Gastroesophageal sphincter (tissue), 4 donors: ENCODE data around the gene RABGAP1. TPM values are rescaled to one million over a fixed set of nuclear protein-coding genes. Genes with fewer than 3 reads are reported as not detected.

ENCODE experiments used
- ATAC-seq: fragments of 150-250 bp; one replicate; pipeline ENCODE4 v1.9.1; 2016; ENCODE audit warnings: mild to moderate bottlenecking, moderate library complexity
- H3K27ac ChIP-seq, 4 donors: fragments of 200-600 bp; sonication (generic) in 3 of 4; 1 replicate in 3 of 4; 2 replicates in 1 of 4; pipeline ENCODE4 v1.5.1; 2016 to 2019
- H3K27me3 ChIP-seq: fragments of 200-600 bp; sonication (generic); one replicate; pipeline ENCODE4 v1.5.1; 2019
- H3K36me3 ChIP-seq, 2 donors: fragments of 200-600 bp; sonication (generic); one replicate each; pipeline ENCODE4 v1.5.1; 2019; ENCODE audit warnings: control low read depth in 1 of 2
- H3K4me1 ChIP-seq, 3 donors: fragments of 200-600 bp; sonication (generic); 1 replicate in 2 of 3; 2 replicates in 1 of 3; pipeline ENCODE4 v1.5.1; 2016 to 2019; ENCODE audit warnings: control low read depth in 2 of 3
- H3K4me3 ChIP-seq, 2 donors: fragments of 200-600 bp; sonication (generic); one replicate each; pipeline ENCODE4 v1.5.1; 2019; ENCODE audit warnings: mild to moderate bottlenecking in 1 of 2, moderate library complexity in 1 of 2
- H3K9me3 ChIP-seq, 3 donors: fragments of 200-600 bp; sonication (generic); one replicate each; pipeline ENCODE4 v1.5.1; 2017 to 2019; ENCODE audit warnings: control low read depth in 2 of 3
- EP300 ChIP-seq: sonication (generic); formaldehyde crosslinking; IDR thresholded peaks from one replicate; pipeline ENCODE4 v1.6.1; 2017; ENCODE audit warnings: antibody characterized with exemption, mild to moderate bottlenecking
- POLR2A ChIP-seq, 2 donors: fragments of 450-650 bp; IDR thresholded peaks; one replicate each; pipeline ENCODE4 v1.6.1; 2017; ENCODE audit warnings: antibody characterized with exemption in 2 of 2, mild to moderate bottlenecking in 2 of 2, moderate library complexity in 1 of 2
- POLR2AphosphoS5 ChIP-seq: sonication (generic); formaldehyde crosslinking; IDR thresholded peaks from one replicate; pipeline ENCODE4 v1.6.1; 2017; ENCODE audit warnings: antibody characterized with exemption
- WGBS, 2 donors: methylation state at CpG; one replicate each; pipeline ENCODE4 v1.1.5; 2018; ENCODE audit warnings: low coverage in 1 of 2; 5-methylcytosine and 5-hydroxymethylcytosine counted together
- total RNA-seq, 4 donors: library from RNA; depleted of rRNA; stranded (reverse); fragments of >200 nt; gene quantifications; one replicate each; pipeline ENCODE4 v1.1.0, GENCODE V29; 2016
- TF ChIP-seq, protein P1 (sequence below), 4 experiments: fragments of 200-600 bp in 2 of 4; fragments of 450-650 bp in 2 of 4; sonication (generic) in 1 of 4; IDR thresholded peaks; one replicate each; pipeline ENCODE4 v1.5.1; 2017 to 2019; ENCODE audit warnings: antibody characterized with exemption in 4 of 4, mild to moderate bottlenecking in 2 of 4, moderate library complexity in 2 of 4

Gene RABGAP1
- total RNA-seq, 4 donors from 2014 or later = 61.2 to 139 (median 82.9) TPM

DNA sequence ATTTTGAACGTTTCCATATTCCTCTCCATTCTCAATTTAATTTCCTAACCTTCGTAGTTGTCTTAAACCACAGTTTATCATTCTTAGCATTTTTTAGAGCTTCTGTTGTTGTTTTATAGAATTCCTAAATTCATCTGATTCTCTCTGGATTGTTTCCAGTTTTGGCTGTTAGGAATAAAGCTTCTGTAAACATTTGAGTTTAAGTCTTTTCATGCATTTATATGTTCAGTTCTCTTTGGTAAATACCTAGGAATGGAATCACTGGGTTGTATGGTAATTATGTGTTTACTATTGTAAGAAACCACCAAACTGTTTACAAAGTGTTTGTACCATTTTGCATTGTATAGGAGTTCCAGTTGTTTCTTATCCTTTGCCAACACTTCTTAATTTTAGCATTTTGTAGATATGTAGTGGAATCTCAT lies 122.4 kb downstream of the RABGAP1 start:
- ATAC-seq = no peak
- WGBS, 2 donors = 17 to 26% methylated on average over 2 of the region's 2 CpGs
- TF ChIP-seq POLR2A (IDR thresholded peaks at IDR 0.05) = no peak
- TF ChIP-seq, protein P1, sequence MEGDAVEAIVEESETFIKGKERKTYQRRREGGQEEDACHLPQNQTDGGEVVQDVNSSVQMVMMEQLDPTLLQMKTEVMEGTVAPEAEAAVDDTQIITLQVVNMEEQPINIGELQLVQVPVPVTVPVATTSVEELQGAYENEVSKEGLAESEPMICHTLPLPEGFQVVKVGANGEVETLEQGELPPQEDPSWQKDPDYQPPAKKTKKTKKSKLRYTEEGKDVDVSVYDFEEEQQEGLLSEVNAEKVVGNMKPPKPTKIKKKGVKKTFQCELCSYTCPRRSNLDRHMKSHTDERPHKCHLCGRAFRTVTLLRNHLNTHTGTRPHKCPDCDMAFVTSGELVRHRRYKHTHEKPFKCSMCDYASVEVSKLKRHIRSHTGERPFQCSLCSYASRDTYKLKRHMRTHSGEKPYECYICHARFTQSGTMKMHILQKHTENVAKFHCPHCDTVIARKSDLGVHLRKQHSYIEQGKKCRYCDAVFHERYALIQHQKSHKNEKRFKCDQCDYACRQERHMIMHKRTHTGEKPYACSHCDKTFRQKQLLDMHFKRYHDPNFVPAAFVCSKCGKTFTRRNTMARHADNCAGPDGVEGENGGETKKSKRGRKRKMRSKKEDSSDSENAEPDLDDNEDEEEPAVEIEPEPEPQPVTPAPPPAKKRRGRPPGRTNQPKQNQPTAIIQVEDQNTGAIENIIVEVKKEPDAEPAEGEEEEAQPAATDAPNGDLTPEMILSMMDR (IDR thresholded peaks at IDR 0.05) = no peak
- TF ChIP-seq EP300 = no peak
- no peak for TF ChIP-seq POLR2AphosphoS5
- H3K9me3 ChIP-seq = no peaks in the 10 kb centered on the region
- H3K27me3 ChIP-seq = no peaks in the 10 kb centered on the region
- peaks cover 0 to 27% (median 0%) of the 10 kb centered on the region in 3 donors for H3K4me1 ChIP-seq
- no peak overlapping the region for H3K4me3 ChIP-seq
- peak overlapping the region in 1 of 4 donors; percentile 38 for H3K27ac ChIP-seq
- H3K36me3 ChIP-seq = peaks cover 0 to 49% of the 10 kb centered on the region in 2 donors

DNA sequence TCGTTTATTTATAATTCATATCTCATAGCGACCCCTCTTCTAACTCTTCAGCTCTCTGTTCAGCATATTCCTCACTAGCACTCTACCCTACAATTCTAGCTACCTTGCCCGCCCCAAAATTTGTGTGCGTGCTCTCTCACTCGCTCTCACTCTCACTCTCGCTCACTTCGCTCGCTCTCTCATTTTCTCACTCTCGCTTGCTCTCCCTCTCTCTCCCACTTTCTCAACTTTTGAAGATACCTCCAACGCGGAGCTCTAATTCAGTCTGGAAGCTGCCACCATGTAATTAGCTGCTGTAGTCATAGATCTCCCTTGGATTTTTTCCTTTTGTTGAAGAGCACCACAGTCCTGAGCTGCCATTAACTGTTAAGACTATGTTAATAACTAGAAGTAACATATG lies 123.1 kb downstream of the RABGAP1 start:
- Histone ChIP-seq H3K4me3 (no peak overlapping the region), H3K9me3 (no peaks in the 10 kb centered on the region), H3K27me3 (no peaks in the 10 kb centered on the region), H3K27ac (no peak overlapping the region), H3K36me3 (peaks cover 0 to 49% of the 10 kb centered on the region in 2 donors), H3K4me1 (peaks cover 0 to 31% (median 0%) of the 10 kb centered on the region in 3 donors)
- WGBS, 2 donors = 82 to 93% methylated on average over 2 to 11 of the region's 11 CpGs
- ATAC-seq = no peak
- TF ChIP-seq, protein P1 (IDR thresholded peaks at IDR 0.05) = no peak
- TF ChIP-seq EP300 = no peak
- no peak for TF ChIP-seq POLR2A (IDR thresholded peaks at IDR 0.05)
- no peak for TF ChIP-seq POLR2AphosphoS5

DNA sequence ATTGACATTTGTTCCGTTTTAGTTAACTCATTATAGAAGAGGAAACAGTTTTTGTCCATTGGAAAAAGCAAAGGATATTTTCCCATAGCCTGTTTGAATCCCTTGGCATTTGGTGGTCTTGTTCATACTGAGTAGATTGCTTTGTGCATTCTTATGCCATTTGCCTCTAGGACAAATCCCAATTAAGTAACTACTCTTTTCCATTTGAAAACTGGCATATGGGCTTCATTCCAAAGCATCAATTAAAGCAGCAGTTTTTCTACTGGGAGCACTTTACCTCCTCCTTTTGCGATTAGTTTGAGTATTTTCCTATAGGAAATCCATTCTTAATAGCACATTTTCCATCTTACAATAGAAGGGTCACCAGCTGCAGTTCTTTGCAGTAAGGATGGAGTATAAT lies 123.9 kb downstream of the RABGAP1 start:
- TF ChIP-seq POLR2AphosphoS5 (no peak), EP300 (no peak), POLR2A (IDR thresholded peaks at IDR 0.05) (no peak)
- TF ChIP-seq, protein P1 (IDR thresholded peaks at IDR 0.05) = no peak
- Histone ChIP-seq H3K27me3 (no peaks in the 10 kb centered on the region), H3K27ac (no peak overlapping the region), H3K4me1 (peaks cover 0 to 33% (median 0%) of the 10 kb centered on the region in 3 donors), H3K4me3 (no peak overlapping the region), H3K36me3 (peaks cover 0 to 56% of the 10 kb centered on the region in 2 donors), H3K9me3 (no peaks in the 10 kb centered on the region)
- WGBS, 2 donors = 47 to 58% methylated on average over 2 of the region's 2 CpGs
- ATAC-seq = no peak

DNA sequence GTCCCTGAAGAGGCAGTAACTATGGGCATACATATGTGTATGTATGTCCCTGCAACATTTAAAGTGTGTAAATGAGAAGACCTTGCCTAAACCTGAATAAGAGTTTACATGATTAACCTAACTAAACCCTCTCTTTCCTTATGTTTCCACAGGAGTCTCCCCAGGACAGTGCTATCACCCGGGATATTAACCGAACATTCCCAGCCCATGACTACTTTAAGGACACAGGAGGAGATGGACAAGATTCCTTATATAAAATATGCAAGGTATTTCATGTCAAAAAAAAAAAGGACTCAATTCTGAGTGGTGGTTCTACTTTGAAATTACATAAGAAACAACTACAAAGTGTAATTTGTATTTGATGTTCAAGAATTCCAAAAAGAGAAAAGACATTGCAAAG lies 124.4 kb downstream of the RABGAP1 start:
- no peak overlapping the region for H3K27ac ChIP-seq
- H3K4me1 ChIP-seq = peaks cover 0 to 32% (median 0%) of the 10 kb centered on the region in 3 donors
- no peak overlapping the region for H3K4me3 ChIP-seq
- H3K27me3 ChIP-seq = no peaks in the 10 kb centered on the region
- no peaks in the 10 kb centered on the region for H3K9me3 ChIP-seq
- ATAC-seq = no peak
- H3K36me3 ChIP-seq = peaks cover 2 to 61% of the 10 kb centered on the region in 2 donors
- 89 to 100% methylated on average over 2 of the region's 2 CpGs for WGBS, 2 donors
- TF ChIP-seq EP300 = no peak
- TF ChIP-seq, protein P1 (IDR thresholded peaks at IDR 0.05) = no peak
- no peak for TF ChIP-seq POLR2AphosphoS5

DNA sequence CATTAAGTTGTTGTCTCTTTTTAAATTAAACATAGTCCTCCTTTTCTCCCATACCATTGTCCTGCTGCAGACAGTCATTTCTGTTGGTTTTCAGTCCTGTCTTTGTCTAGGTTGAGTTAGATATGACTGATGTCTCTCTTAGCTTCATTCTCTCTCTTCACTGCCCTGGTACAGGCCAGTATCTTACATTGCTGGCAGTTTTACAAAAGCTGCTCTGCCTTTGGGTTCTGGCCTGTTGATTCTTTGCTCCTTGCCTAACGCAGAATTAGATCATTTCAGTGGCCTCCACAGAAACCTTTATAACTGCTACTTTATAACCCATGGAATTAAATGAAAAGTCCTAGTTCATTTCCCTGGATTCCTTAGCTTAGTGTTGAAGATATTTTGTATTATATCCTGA lies 126.3 kb downstream of the RABGAP1 start:
- Histone ChIP-seq H3K4me3 (no peak overlapping the region), H3K4me1 (peaks cover 0 to 32% (median 0%) of the 10 kb centered on the region in 3 donors), H3K9me3 (no peaks in the 10 kb centered on the region), H3K27ac (no peak overlapping the region), H3K36me3 (peaks cover 5 to 70% of the 10 kb centered on the region in 2 donors), H3K27me3 (no peaks in the 10 kb centered on the region)
- no peak for TF ChIP-seq EP300
- TF ChIP-seq, protein P1 (IDR thresholded peaks at IDR 0.05) = no peak
- TF ChIP-seq POLR2AphosphoS5 = no peak
- no peak for TF ChIP-seq POLR2A (IDR thresholded peaks at IDR 0.05)
- ATAC-seq = no peak
- 44 to 60% methylated on average over 1 of the region's 1 CpG for WGBS, 2 donors
